Hepatocyte (in vitro differentiated cells): Measurements from ENCODE around the gene TRAF2. TPM values are rescaled to one million over a fixed set of nuclear protein-coding genes. Genes with fewer than 3 reads are reported as not detected.

ENCODE experiments used
- DNase-seq: peaks from one replicate; pipeline ENCODE4 v3.0.0-alpha.2; 2016; ENCODE audit warnings: low spot score
- H2AFZ ChIP-seq: fragments of 200-600 bp; sonication (generic); 2 replicates; pipeline ENCODE4 v1.6.0; 2016; ENCODE audit warnings: antibody characterized with exemption, mild to moderate bottlenecking
- H3K27ac ChIP-seq: fragments of 200-600 bp; sonication (generic); 2 replicates; pipeline ENCODE4 v1.5.1; 2016; ENCODE audit warnings: mild to moderate bottlenecking
- H3K27me3 ChIP-seq: fragments of 200-600 bp; sonication (generic); 2 replicates; pipeline ENCODE4 v1.6.1; 2016
- H3K36me3 ChIP-seq: fragments of 200-600 bp; sonication (generic); replicated peaks from 2 replicates; pipeline ENCODE4 v1.5.1; 2016; ENCODE audit warnings: low read depth; ENCODE audit not compliant: insufficient read depth
- H3K4me1 ChIP-seq: fragments of 200-600 bp; sonication (generic); 2 replicates; pipeline ENCODE4 v1.5.1; 2016; ENCODE audit warnings: mild to moderate bottlenecking, moderate library complexity; ENCODE audit not compliant: insufficient read depth
- H3K4me2 ChIP-seq: fragments of 200-600 bp; sonication (generic); 2 replicates; pipeline ENCODE4 v1.6.0; 2016
- H3K4me3 ChIP-seq: fragments of 200-600 bp; sonication (generic); 2 replicates; pipeline ENCODE4 v1.5.1; 2016; ENCODE audit warnings: mild to moderate bottlenecking
- H3K79me2 ChIP-seq: fragments of 200-600 bp; sonication (generic); 2 replicates; pipeline ENCODE4 v1.6.0; 2017; ENCODE audit warnings: mild to moderate bottlenecking
- H3K9me2 ChIP-seq: fragments of 200-600 bp; sonication (generic); replicated peaks from 2 replicates; pipeline ENCODE4 v1.6.0; 2017; ENCODE audit warnings: mild to moderate bottlenecking; ENCODE audit not compliant: insufficient read depth
- H3K9me3 ChIP-seq: fragments of 200-600 bp; sonication (generic); 2 replicates; pipeline ENCODE4 v1.5.1; 2016; ENCODE audit warnings: low read depth, mild to moderate bottlenecking
- H4K20me1 ChIP-seq: fragments of 200-600 bp; sonication (generic); 2 replicates; pipeline ENCODE4 v1.6.0; 2016; ENCODE audit warnings: mild to moderate bottlenecking; ENCODE audit not compliant: insufficient read depth, poor library complexity, severe bottlenecking
- CTCF ChIP-seq: fragments of 200-600 bp; sonication (generic); IDR thresholded peaks from 2 replicates; pipeline ENCODE4 v1.5.1; 2016; ENCODE audit warnings: antibody characterized with exemption, mild to moderate bottlenecking; ENCODE audit not compliant: poor library complexity
- EZH2 ChIP-seq: fragments of 200-600 bp; sonication (generic); IDR thresholded peaks from 2 replicates; pipeline ENCODE4 v1.6.1; 2016; ENCODE audit warnings: antibody characterized with exemption, mild to moderate bottlenecking, borderline replicate concordance
- WGBS: methylation state at CpG from one replicate; pipeline ENCODE4 v1.1.6; 2016; ENCODE audit warnings: low lambda C conversion rate; ENCODE audit errors: missing lambda C conversion rate; 5-methylcytosine and 5-hydroxymethylcytosine counted together
- microRNA-seq: library from miRNA; unstranded; fragments of <30 nt; microRNA quantifications from one replicate; pipeline ENCODE4, GENCODE V29; 2017
- polyA plus RNA-seq: library from polyadenylated mRNA; unstranded; fragments of >200 nt; fragmentation: Nextera tagmentation; extraction: Ambion mirVana; gene quantifications from 2 replicates; pipeline ENCODE4 v1.2.1, GENCODE V29; 2016
- small RNA-seq: library from RNA; depleted of rRNA; stranded (forward); fragments of <200 nt; gene quantifications from one replicate; pipeline ENCODE3, GENCODE V24; 2014
- total RNA-seq: library from RNA; depleted of rRNA; stranded (reverse); fragments of >200 nt; gene quantifications from 2 replicates; pipeline ENCODE4 v1.2.3, GENCODE V29; 2014

The TRAF2 gene
- total and polyA plus RNA-seq, 2 experiments from 2014 or later, result 7.6 to 12.4 TPM

- 86% methylated on average over 13 of the region's 14 CpGs for WGBS
Measured at GRCh38 chr9:136975644-136976043, 89.3 kb downstream of the TRAF2 start.

More at GRCh38 chr9:136975644-136976043, 89.3 kb downstream of the TRAF2 start:
- Histone ChIP-seq H3K27me3 (no peaks in the 10 kb centered on the region), H3K4me1 (no peaks in the 10 kb centered on the region), H3K9me3 (no peaks in the 10 kb centered on the region), H3K4me2 (no peak overlapping the region), H3K9me2 (no peaks in the 10 kb centered on the region), H2AFZ (no peak overlapping the region), H3K4me3 (no peak overlapping the region), H3K27ac (no peak overlapping the region), H3K79me2 (no peaks in the 10 kb centered on the region), H3K36me3 (no peaks in the 10 kb centered on the region), H4K20me1 (no peaks in the 10 kb centered on the region)
- DNase-seq, result no peak
- TF ChIP-seq CTCF (no peak), EZH2 (no peak)

Small RNA genes within 50 kb of the gene (microRNA-seq; reads per million reads assigned to microRNA genes)
- 2.7 reads per million for gene MIR4479

Small RNA genes within 50 kb of the gene (small RNA-seq; reads per million reads assigned to genes)
- gene MIR4479, result not detected

Other genes starting within 250 kb of the TRAF2 start
- gene EGFL7, start 223.6 kb upstream of the TRAF2 start, total RNA-seq, result 50.0 and 52.9 TPM in 2 replicates
- gene EGFL7, start 223.6 kb upstream of the TRAF2 start, polyA plus RNA-seq, result 82.5 and 82.6 TPM in 2 replicates
- 125 and 136 TPM in 2 replicates for gene AGPAT2, start 199.1 kb upstream of the TRAF2 start, total RNA-seq
- gene AGPAT2, start 199.1 kb upstream of the TRAF2 start, polyA plus RNA-seq, result 242 and 249 TPM in 2 replicates
- 31.7 and 33.3 TPM in 2 replicates for gene DIPK1B, start 173.9 kb upstream of the TRAF2 start, total RNA-seq
- 39.4 and 47.3 TPM in 2 replicates for gene DIPK1B, start 173.9 kb upstream of the TRAF2 start, polyA plus RNA-seq
- gene LCN10, start 143.6 kb upstream of the TRAF2 start, total RNA-seq, result not detected in 2 replicates
- not detected in 2 replicates for gene LCN10, start 143.6 kb upstream of the TRAF2 start, polyA plus RNA-seq
- not detected in 2 replicates for gene LCN6, start 138.0 kb upstream of the TRAF2 start, total RNA-seq
- not detected in 2 replicates for gene LCN6, start 138.0 kb upstream of the TRAF2 start, polyA plus RNA-seq
- not detected in 2 replicates for gene LCN8, start 128.3 kb upstream of the TRAF2 start, total RNA-seq
- gene LCN8, start 128.3 kb upstream of the TRAF2 start, polyA plus RNA-seq, result not detected in 2 replicates
- gene LCN15, start 122.0 kb upstream of the TRAF2 start, total RNA-seq, result 1.5 and 35.9 TPM in 2 replicates
- gene LCN15, start 122.0 kb upstream of the TRAF2 start, polyA plus RNA-seq, result 0.85 and 1.4 TPM in 2 replicates
- 230 and 232 TPM in 2 replicates for gene TMEM141, start 95.2 kb upstream of the TRAF2 start, total RNA-seq
- 372 and 385 TPM in 2 replicates for gene TMEM141, start 95.2 kb upstream of the TRAF2 start, polyA plus RNA-seq
- gene CCDC183, start 90.2 kb upstream of the TRAF2 start, total RNA-seq, result 10.5 and 17.7 TPM in 2 replicates
- gene CCDC183, start 90.2 kb upstream of the TRAF2 start, polyA plus RNA-seq, result 32.1 and 56.4 TPM in 2 replicates
- gene RABL6, start 78.6 kb upstream of the TRAF2 start, total RNA-seq, result 67.2 and 72.3 TPM in 2 replicates
- 103 and 110 TPM in 2 replicates for gene RABL6, start 78.6 kb upstream of the TRAF2 start, polyA plus RNA-seq
- gene AJM1, start 44.0 kb upstream of the TRAF2 start, total RNA-seq, result 2.0 and 3.0 TPM in 2 replicates
- gene AJM1, start 44.0 kb upstream of the TRAF2 start, polyA plus RNA-seq, result 7.2 and 7.7 TPM in 2 replicates
- gene PHPT1, start 37.1 kb upstream of the TRAF2 start, total RNA-seq, result 101 and 111 TPM in 2 replicates
- 384 and 390 TPM in 2 replicates for gene PHPT1, start 37.1 kb upstream of the TRAF2 start, polyA plus RNA-seq
- gene MAMDC4, start 34.2 kb upstream of the TRAF2 start, total RNA-seq, result 7.9 and 8.5 TPM in 2 replicates
- 12.7 and 16.9 TPM in 2 replicates for gene MAMDC4, start 34.2 kb upstream of the TRAF2 start, polyA plus RNA-seq
- 318 and 372 TPM in 2 replicates for gene EDF1, start 20.2 kb upstream of the TRAF2 start, total RNA-seq
- 508 and 568 TPM in 2 replicates for gene EDF1, start 20.2 kb upstream of the TRAF2 start, polyA plus RNA-seq
- 141 and 179 TPM in 2 replicates for gene FBXW5, start 58.2 kb downstream of the TRAF2 start, total RNA-seq
- 160 and 172 TPM in 2 replicates for gene FBXW5, start 58.2 kb downstream of the TRAF2 start, polyA plus RNA-seq
- 5.7 and 15.7 TPM in 2 replicates for gene C8G, start 58.7 kb downstream of the TRAF2 start, total RNA-seq
- gene C8G, start 58.7 kb downstream of the TRAF2 start, polyA plus RNA-seq, result 15.4 and 15.7 TPM in 2 replicates
- 1.6 and 4.1 TPM in 2 replicates for gene LCN12, start 65.8 kb downstream of the TRAF2 start, total RNA-seq
- gene LCN12, start 65.8 kb downstream of the TRAF2 start, polyA plus RNA-seq, result 27.4 and 36.8 TPM in 2 replicates
- gene PTGDS, start 91.0 kb downstream of the TRAF2 start, total RNA-seq, result 56.0 and 56.4 TPM in 2 replicates
- gene PTGDS, start 91.0 kb downstream of the TRAF2 start, polyA plus RNA-seq, result 290 and 383 TPM in 2 replicates
- 0.04 and 0.13 TPM in 2 replicates for gene LCNL1, start 96.5 kb downstream of the TRAF2 start, total RNA-seq
- 0.47 and 2.2 TPM in 2 replicates for gene LCNL1, start 96.5 kb downstream of the TRAF2 start, polyA plus RNA-seq
- gene PAXX, start 105.9 kb downstream of the TRAF2 start, total RNA-seq, result 35.1 and 39.5 TPM in 2 replicates
- gene PAXX, start 105.9 kb downstream of the TRAF2 start, polyA plus RNA-seq, result 89.5 and 97.5 TPM in 2 replicates
- 6.6 and 9.9 TPM in 2 replicates for gene CLIC3, start 110.1 kb downstream of the TRAF2 start, total RNA-seq
- gene CLIC3, start 110.1 kb downstream of the TRAF2 start, polyA plus RNA-seq, result 45.0 and 63.5 TPM in 2 replicates
- 12.7 and 14.6 TPM in 2 replicates for gene ABCA2, start 141.7 kb downstream of the TRAF2 start, total RNA-seq
- gene ABCA2, start 141.7 kb downstream of the TRAF2 start, polyA plus RNA-seq, result 15.6 and 21.8 TPM in 2 replicates
- not detected in 2 replicates for gene FUT7, start 145.6 kb downstream of the TRAF2 start, total RNA-seq
- gene FUT7, start 145.6 kb downstream of the TRAF2 start, polyA plus RNA-seq, result 0.06 TPM in 1 of 2 replicates, not detected in the other
- gene NPDC1, start 159.7 kb downstream of the TRAF2 start, total RNA-seq, result 12.3 and 12.7 TPM in 2 replicates
- gene NPDC1, start 159.7 kb downstream of the TRAF2 start, polyA plus RNA-seq, result 69.8 and 72.7 TPM in 2 replicates
- 1.8 and 2.3 TPM in 2 replicates for gene ENTPD2, start 167.5 kb downstream of the TRAF2 start, total RNA-seq
- gene ENTPD2, start 167.5 kb downstream of the TRAF2 start, polyA plus RNA-seq, result 1.1 and 3.2 TPM in 2 replicates
- 4.6 and 7.5 TPM in 2 replicates for gene SAPCD2, start 184.0 kb downstream of the TRAF2 start, total RNA-seq
- gene SAPCD2, start 184.0 kb downstream of the TRAF2 start, polyA plus RNA-seq, result 4.8 and 5.6 TPM in 2 replicates
- gene UAP1L1, start 191.0 kb downstream of the TRAF2 start, total RNA-seq, result 11.2 and 15.6 TPM in 2 replicates
- 39.1 and 40.1 TPM in 2 replicates for gene UAP1L1, start 191.0 kb downstream of the TRAF2 start, polyA plus RNA-seq
- 54.6 and 60.8 TPM in 2 replicates for gene MAN1B1, start 200.5 kb downstream of the TRAF2 start, total RNA-seq
- 94.2 and 101 TPM in 2 replicates for gene MAN1B1, start 200.5 kb downstream of the TRAF2 start, polyA plus RNA-seq
- 206 and 207 TPM in 2 replicates for gene DPP7, start 228.2 kb downstream of the TRAF2 start, total RNA-seq
- gene DPP7, start 228.2 kb downstream of the TRAF2 start, polyA plus RNA-seq, result 544 and 678 TPM in 2 replicates